ENCODE results near the gene PDE4D.
A peak's percentile ranks its signal among the peaks of the same experiment; 100 is the strongest.

The PDE4D gene

DNA sequence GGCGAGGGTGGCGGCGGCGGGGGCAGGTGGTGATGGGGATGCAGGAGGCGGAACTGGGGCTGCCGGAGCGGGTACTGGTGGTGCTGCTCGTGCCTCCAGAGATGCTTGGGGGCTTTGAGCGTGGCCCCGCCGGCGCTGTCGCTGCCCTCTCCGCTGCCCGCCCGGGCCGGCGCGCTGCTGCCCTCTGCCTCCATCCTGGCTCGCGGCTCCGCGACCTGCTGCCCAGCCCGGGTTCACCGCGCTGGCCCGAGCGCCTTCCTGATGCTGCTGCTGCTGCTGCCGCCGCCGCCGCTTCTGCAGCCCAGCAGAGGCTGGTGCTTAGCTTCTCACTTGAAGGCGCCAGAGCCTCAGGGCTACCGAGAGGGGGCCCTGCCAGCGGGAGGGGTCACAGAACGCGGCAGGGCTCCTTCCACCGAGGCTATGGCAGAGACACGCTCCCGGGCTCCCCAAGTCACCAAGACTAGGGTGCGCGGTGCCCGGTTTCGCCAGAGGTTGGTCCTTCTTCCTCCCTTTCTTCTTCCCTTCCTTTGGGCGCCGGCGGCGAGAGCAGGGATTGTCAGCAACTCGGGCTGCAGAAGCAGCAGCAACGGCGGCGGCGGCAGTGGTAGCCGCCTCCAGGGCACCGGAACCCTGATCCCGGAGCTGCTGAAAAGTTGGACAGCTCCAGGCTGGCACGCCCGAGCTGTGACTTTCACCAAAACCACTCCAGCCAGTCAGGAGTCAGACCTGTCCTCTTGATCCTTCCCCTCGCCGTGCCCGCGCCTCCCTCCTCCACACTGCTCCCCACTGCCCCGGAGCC, at the start of gene PDE4D:
Gene PDE4D (minus strand): TSS at position 298 of the 799 bp plus-strand sequence.
- ChIA-PET POLR2A (no interaction called here), CTCF (interaction anchor here (0.6 kb wide), 1 partner anchor 14 kb away, joined by 3 read pairs; no protein-coding TSS in a partner anchor)
- TF ChIP-seq ELF4 (IDR thresholded peaks at IDR 0.05) (no peak), TARDBP (IDR thresholded peaks at IDR 0.05) (no peak), BHLHE40 (IDR thresholded peaks at IDR 0.05; ENCODE audit: borderline replicate concordance) (no peak), HDGF (IDR thresholded peaks at IDR 0.05; ENCODE audit: borderline replicate concordance) (no peak), FOXA1 (IDR thresholded peaks at IDR 0.05) (no peak), CTBP1 (IDR thresholded peaks at IDR 0.05; ENCODE audit: borderline replicate concordance) (no peak), NFRKB (IDR thresholded peaks at IDR 0.05) (no peak), FOXK2 (IDR thresholded peaks at IDR 0.05) (no peak), LEF1 (IDR thresholded peaks at IDR 0.05; ENCODE audit: borderline replicate concordance) (no peak)
- DNase-seq (ENCODE audit: extremely low spot score), result peak; percentile 67

GRCh38 chr5:59937633-59938032, 44.1 kb upstream of the PDE4D start:
- POLR2A ChIA-PET, result no interaction called here
- CTCF ChIA-PET, result no interaction called here
- no peak for TF ChIP-seq HDGF (IDR thresholded peaks at IDR 0.05; ENCODE audit: borderline replicate concordance)
- no peak for TF ChIP-seq FOXK2 (IDR thresholded peaks at IDR 0.05)
- TF ChIP-seq NFRKB (IDR thresholded peaks at IDR 0.05), result no peak
- TF ChIP-seq, protein P1, sequence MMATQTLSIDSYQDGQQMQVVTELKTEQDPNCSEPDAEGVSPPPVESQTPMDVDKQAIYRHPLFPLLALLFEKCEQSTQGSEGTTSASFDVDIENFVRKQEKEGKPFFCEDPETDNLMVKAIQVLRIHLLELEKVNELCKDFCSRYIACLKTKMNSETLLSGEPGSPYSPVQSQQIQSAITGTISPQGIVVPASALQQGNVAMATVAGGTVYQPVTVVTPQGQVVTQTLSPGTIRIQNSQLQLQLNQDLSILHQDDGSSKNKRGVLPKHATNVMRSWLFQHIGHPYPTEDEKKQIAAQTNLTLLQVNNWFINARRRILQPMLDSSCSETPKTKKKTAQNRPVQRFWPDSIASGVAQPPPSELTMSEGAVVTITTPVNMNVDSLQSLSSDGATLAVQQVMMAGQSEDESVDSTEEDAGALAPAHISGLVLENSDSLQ (IDR thresholded peaks at IDR 0.05), result no peak
- no peak for TF ChIP-seq ELF4 (IDR thresholded peaks at IDR 0.05)
- TF ChIP-seq L3MBTL2 (conservative IDR thresholded peaks at IDR 0.05), result no peak
- no peak for DNase-seq (ENCODE audit: extremely low spot score)

GRCh38 chr5:59923465-59923864, 29.9 kb upstream of the PDE4D start:
- DNase-seq (ENCODE audit: extremely low spot score), result no peak
- ChIA-PET CTCF (interaction anchor here (0.6 to 1.7 kb wide), 3 partner anchors 113 to 745 kb away, joined by 3 to 6 read pairs (median 3); no protein-coding TSS in a partner anchor), POLR2A (interaction anchor here (0.6 kb wide), 1 partner anchor 108 kb away, joined by 3 read pairs; no protein-coding TSS in a partner anchor)
- TF ChIP-seq L3MBTL2 (conservative IDR thresholded peaks at IDR 0.05), result no peak
- TF ChIP-seq BHLHE40 (IDR thresholded peaks at IDR 0.05; ENCODE audit: borderline replicate concordance), result no peak
- TF ChIP-seq FOXM1 (IDR thresholded peaks at IDR 0.05; ENCODE audit: borderline replicate concordance), result no peak
- no peak for TF ChIP-seq HDGF (IDR thresholded peaks at IDR 0.05; ENCODE audit: borderline replicate concordance)
- TF ChIP-seq, protein P1 (IDR thresholded peaks at IDR 0.05), result no peak
- no peak for TF ChIP-seq ELF4 (IDR thresholded peaks at IDR 0.05)

GRCh38 chr5:59922220-59922619, 28.7 kb upstream of the PDE4D start:
- TF ChIP-seq SUZ12 (IDR thresholded peaks at IDR 0.05), result no peak
- TF ChIP-seq, protein P1 (IDR thresholded peaks at IDR 0.05), result no peak
- TF ChIP-seq ELF4 (IDR thresholded peaks at IDR 0.05), result no peak
- TF ChIP-seq L3MBTL2 (conservative IDR thresholded peaks at IDR 0.05), result no peak
- no peak for TF ChIP-seq LEF1 (IDR thresholded peaks at IDR 0.05; ENCODE audit: borderline replicate concordance)
- no peak for TF ChIP-seq CTBP1 (IDR thresholded peaks at IDR 0.05; ENCODE audit: borderline replicate concordance)
- no peak for TF ChIP-seq FOXM1 (IDR thresholded peaks at IDR 0.05; ENCODE audit: borderline replicate concordance)
- no peak for TF ChIP-seq HDGF (IDR thresholded peaks at IDR 0.05; ENCODE audit: borderline replicate concordance)
- no peak for TF ChIP-seq ARNT (IDR thresholded peaks at IDR 0.05)
- TF ChIP-seq SP1 (IDR thresholded peaks at IDR 0.05), result no peak
- TF ChIP-seq ZNF384 (IDR thresholded peaks at IDR 0.05), result no peak
- no peak for TF ChIP-seq FOXK2 (IDR thresholded peaks at IDR 0.05)
- TF ChIP-seq FOXA1 (IDR thresholded peaks at IDR 0.05), result no peak
- no peak for TF ChIP-seq NFRKB (IDR thresholded peaks at IDR 0.05)
- no peak for TF ChIP-seq TARDBP (IDR thresholded peaks at IDR 0.05)
- no peak for TF ChIP-seq BHLHE40 (IDR thresholded peaks at IDR 0.05; ENCODE audit: borderline replicate concordance)
- ChIA-PET POLR2A (no interaction called here), CTCF (interaction anchor here (0.9 to 1.7 kb wide), 2 partner anchors 108 to 111 kb away, joined by 4 to 6 read pairs; no protein-coding TSS in a partner anchor)
- no peak for DNase-seq (ENCODE audit: extremely low spot score)

GRCh38 chr5:59921816-59922215, 28.3 kb upstream of the PDE4D start:
- TF ChIP-seq LEF1 (IDR thresholded peaks at IDR 0.05; ENCODE audit: borderline replicate concordance) (no peak), TARDBP (IDR thresholded peaks at IDR 0.05) (no peak), ARNT (IDR thresholded peaks at IDR 0.05) (no peak), ZNF384 (IDR thresholded peaks at IDR 0.05) (no peak), BHLHE40 (IDR thresholded peaks at IDR 0.05; ENCODE audit: borderline replicate concordance) (no peak), FOXA1 (IDR thresholded peaks at IDR 0.05) (no peak), NFRKB (IDR thresholded peaks at IDR 0.05) (no peak), HDGF (IDR thresholded peaks at IDR 0.05; ENCODE audit: borderline replicate concordance) (no peak), SP1 (IDR thresholded peaks at IDR 0.05) (no peak), FOXK2 (IDR thresholded peaks at IDR 0.05) (no peak), SUZ12 (IDR thresholded peaks at IDR 0.05) (no peak), L3MBTL2 (conservative IDR thresholded peaks at IDR 0.05) (no peak)
- TF ChIP-seq, protein P1 (IDR thresholded peaks at IDR 0.05), result no peak
- POLR2A ChIA-PET, result no interaction called here
- CTCF ChIA-PET, result interaction anchor here (0.9 kb wide), 1 partner anchor 108 kb away, joined by 4 read pairs; no protein-coding TSS in a partner anchor
- no peak for DNase-seq (ENCODE audit: extremely low spot score)

Data from HEK293T (cell line).